ENCODE measurements around the gene ACER2. TPM values are rescaled to one million over a fixed set of nuclear protein-coding genes. Genes with fewer than 3 reads are reported as not detected.

The ACER2 gene
- polyA plus RNA-seq, 1 donor (not counting 4 experiments of a cell fraction or from before 2014, with no cell fraction given), result 4.2 TPM

GRCh38 chr9:19378647-19379046 lies 30.2 kb upstream of the ACER2 start:
- FAIRE-seq, result no peak
- TF ChIP-seq CTCF (optimal IDR thresholded peaks at IDR 0.05 in 1 of 3, IDR thresholded peaks at IDR 0.05 in 1 of 3, conservative IDR thresholded peaks at IDR 0.05 in 1 of 3; ENCODE audit: extremely low read depth in 1 of 3, insufficient read depth in 2 of 3, low read length in 3 of 3) (no peak), EZH2 (IDR thresholded peaks at IDR 0.05; ENCODE audit: low read length) (no peak)

GRCh38 chr9:19379283-19379682 lies 29.5 kb upstream of the ACER2 start:
- peaks cover 29% of the 10 kb centered on the region for H3K4me1 ChIP-seq (ENCODE audit: control insufficient read depth, extremely low read depth, insufficient read depth, low read length)
- no peaks in the 10 kb centered on the region for H3K9me3 ChIP-seq (ENCODE audit: control insufficient read depth, low read depth, low read length)
- H3K27me3 ChIP-seq (ENCODE audit: control insufficient read depth, extremely low read depth, insufficient read depth, low read length), result no peaks in the 10 kb centered on the region
- peaks cover 37% of the 10 kb centered on the region for H3K79me2 ChIP-seq (ENCODE audit: control insufficient read depth, insufficient read depth, low read length)
- dilution Hi-C loops (cut with MboI; ENCODE audit: extremely low pct_ligation_motif_present, low sequenced_read_pairs), result loop anchor here (10.0 kb wide), 1 partner anchor 76 kb away; no protein-coding TSS in a partner anchor
- no peak for FAIRE-seq
- peaks cover 16 to 48% of the 10 kb centered on the region in 2 experiments for H3K36me3 ChIP-seq (ENCODE audit: control insufficient read depth in 2 of 2, extremely low read depth in 1 of 2, insufficient read depth in 2 of 2, low read length in 2 of 2)
- peak overlapping the region; percentile 92 for H3K27ac ChIP-seq (ENCODE audit: control insufficient read depth, insufficient read depth, low read length)
- DNase-seq (ENCODE audit: low read depth, low spot score), result no peak
- H4K20me1 ChIP-seq (ENCODE audit: control insufficient read depth, extremely low read depth, insufficient read depth, low read length), result peaks cover 20% of the 10 kb centered on the region
- peak overlapping the region; percentile 87 for H3K4me2 ChIP-seq (ENCODE audit: control insufficient read depth, extremely low read depth, insufficient read depth, low read depth, low read length)
- TF ChIP-seq EZH2 (IDR thresholded peaks at IDR 0.05; ENCODE audit: low read length), result no peak
- no peak for TF ChIP-seq CTCF (optimal IDR thresholded peaks at IDR 0.05 in 1 of 3, IDR thresholded peaks at IDR 0.05 in 1 of 3, conservative IDR thresholded peaks at IDR 0.05 in 1 of 3; ENCODE audit: extremely low read depth in 1 of 3, insufficient read depth in 2 of 3, low read length in 3 of 3)
- H3K9me1 ChIP-seq (ENCODE audit: control insufficient read depth, extremely low read depth, insufficient read depth, low read length), result no peaks in the 10 kb centered on the region
- no peak overlapping the region for H2AFZ ChIP-seq (ENCODE audit: control insufficient read depth, low read length)
- H3K9ac ChIP-seq (ENCODE audit: control insufficient read depth, extremely low read depth, insufficient read depth, low read length), result peak overlapping the region; percentile 98
- H3K4me3 ChIP-seq (ENCODE audit: control insufficient read depth in 2 of 3, extremely low read depth in 1 of 3, insufficient read depth in 2 of 3, low read depth in 1 of 3, low read length in 3 of 3), result peak overlapping the region; percentile 76 to 98 (median 95)

More at GRCh38 chr9:19378647-19379046, 30.2 kb upstream of the ACER2 start:
- H3K79me2 ChIP-seq (ENCODE audit: control insufficient read depth, insufficient read depth, low read length), result peaks cover 37% of the 10 kb centered on the region
- DNase-seq (ENCODE audit: low read depth, low spot score), result no peak
- peak overlapping the region; percentile 76 to 98 (median 95) for H3K4me3 ChIP-seq (ENCODE audit: control insufficient read depth in 2 of 3, extremely low read depth in 1 of 3, insufficient read depth in 2 of 3, low read depth in 1 of 3, low read length in 3 of 3)
- peaks cover 16 to 48% of the 10 kb centered on the region in 2 experiments for H3K36me3 ChIP-seq (ENCODE audit: control insufficient read depth in 2 of 2, extremely low read depth in 1 of 2, insufficient read depth in 2 of 2, low read length in 2 of 2)
- peak overlapping the region; percentile 92 for H3K27ac ChIP-seq (ENCODE audit: control insufficient read depth, insufficient read depth, low read length)
- H3K9ac ChIP-seq (ENCODE audit: control insufficient read depth, extremely low read depth, insufficient read depth, low read length), result peak overlapping the region; percentile 98
- H3K27me3 ChIP-seq (ENCODE audit: control insufficient read depth, extremely low read depth, insufficient read depth, low read length), result no peaks in the 10 kb centered on the region
- no peaks in the 10 kb centered on the region for H3K9me1 ChIP-seq (ENCODE audit: control insufficient read depth, extremely low read depth, insufficient read depth, low read length)
- H3K9me3 ChIP-seq (ENCODE audit: control insufficient read depth, low read depth, low read length), result no peaks in the 10 kb centered on the region
- H3K4me1 ChIP-seq (ENCODE audit: control insufficient read depth, extremely low read depth, insufficient read depth, low read length), result peaks cover 29% of the 10 kb centered on the region
- peak overlapping the region; percentile 87 for H3K4me2 ChIP-seq (ENCODE audit: control insufficient read depth, extremely low read depth, insufficient read depth, low read depth, low read length)
- no peak overlapping the region for H2AFZ ChIP-seq (ENCODE audit: control insufficient read depth, low read length)
- dilution Hi-C loops (cut with MboI; ENCODE audit: extremely low pct_ligation_motif_present, low sequenced_read_pairs), result loop anchor here (10.0 kb wide), 1 partner anchor 76 kb away; no protein-coding TSS in a partner anchor
- peaks cover 21% of the 10 kb centered on the region for H4K20me1 ChIP-seq (ENCODE audit: control insufficient read depth, extremely low read depth, insufficient read depth, low read length)

Data from keratinocyte (primary cell).